Activated CD4-positive, alpha-beta memory T cell treated with anti-CD3 and anti-CD28 coated beads, Interleukin-2, amount 10 ng/mL, durations not matched to agents 7 days and 5 days (primary cell): ENCODE data around the gene ARHGEF37. TPM values are rescaled to one million over a fixed set of nuclear protein-coding genes. Genes with fewer than 3 reads are reported as not detected.

Source experiments
- CTCF ChIA-PET: fragments of 350-600 bp; sonication (Branson Sonifier 250); formaldehyde crosslinking; loops from one replicate; lab custom pipeline; 2021; ENCODE audit warnings: antibody characterized with exemption, inconsistent platforms; lab: Charles Lee
- POLR2A ChIA-PET: fragments of 350-600 bp; sonication (Branson Sonifier 250); formaldehyde crosslinking; loops from one replicate; lab custom pipeline; 2021; ENCODE audit warnings: antibody characterized with exemption; lab: Charles Lee
- DNase-seq: peaks from one replicate; pipeline ENCODE4 v3.0.0-alpha.2; 2020
- H3K27ac Mint-ChIP-seq: one replicate; pipeline ENCODE4 v1.8.0; 2021; ENCODE audit warnings: mild to moderate bottlenecking, mixed read lengths
- H3K27me3 Mint-ChIP-seq: one replicate; pipeline ENCODE4 v1.8.0; 2021; ENCODE audit warnings: mixed read lengths
- H3K36me3 Mint-ChIP-seq: one replicate; pipeline ENCODE4 v1.8.0; 2021; ENCODE audit warnings: low read depth, mixed read lengths
- H3K4me1 Mint-ChIP-seq: one replicate; pipeline ENCODE4 v1.8.0; 2021; ENCODE audit warnings: mixed read lengths
- H3K4me3 Mint-ChIP-seq: one replicate; pipeline ENCODE4 v1.8.0; 2021; ENCODE audit warnings: mild to moderate bottlenecking, mixed read lengths
- H3K9me3 Mint-ChIP-seq: one replicate; pipeline ENCODE4 v1.8.0; 2021; ENCODE audit warnings: mixed read lengths
- total RNA-seq, 2 experiments: library from RNA; stranded (reverse); gene quantifications; one replicate each; pipeline ENCODE4 v1.2.3, GENCODE V29; 2021

Gene ARHGEF37
- total RNA-seq, 2 experiments from 2014 or later: 0.88 to 1.1 TPM

- Mint-ChIP-seq H3K27ac (no peak overlapping the region), H3K27me3 (no peaks in the 10 kb centered on the region), H3K4me3 (no peak overlapping the region), H3K9me3 (no peaks in the 10 kb centered on the region), H3K36me3 (no peaks in the 10 kb centered on the region), H3K4me1 (peaks cover 22% of the 10 kb centered on the region)
- CTCF ChIA-PET: interaction anchor here (0.8 to 2.0 kb wide), 7 partner anchors 10 to 231 kb away, joined by 3 to 5 read pairs (median 3); no protein-coding TSS in a partner anchor
- DNase-seq: no peak
- POLR2A ChIA-PET: interaction anchor here (1.5 kb wide), 1 partner anchor 11 kb away, joined by 3 read pairs; no protein-coding TSS in a partner anchor
These were observed 40.3 kb downstream of the ARHGEF37 start for GRCh38 chr5:149621415-149622098.

GRCh38 chr5:149622466-149622865, 41.2 kb downstream of the ARHGEF37 start:
- no peak for DNase-seq
- Mint-ChIP-seq H3K36me3 (no peaks in the 10 kb centered on the region), H3K9me3 (no peaks in the 10 kb centered on the region), H3K27me3 (no peaks in the 10 kb centered on the region), H3K4me3 (no peak overlapping the region), H3K4me1 (peaks cover 13% of the 10 kb centered on the region), H3K27ac (no peak overlapping the region)
- CTCF ChIA-PET: interaction anchor here (1.1 to 2.0 kb wide), 4 partner anchors 14 to 265 kb away, joined by 3 to 5 read pairs (median 4); partner anchors contain the start of gene PCYOX1L
- POLR2A ChIA-PET: interaction anchor here (1.3 to 1.5 kb wide), 2 partner anchors 10 to 26 kb away, joined by 3 read pairs; no protein-coding TSS in a partner anchor

- Mint-ChIP-seq H3K27me3 (no peaks in the 10 kb centered on the region), H3K4me1 (peaks cover 6% of the 10 kb centered on the region), H3K36me3 (no peaks in the 10 kb centered on the region), H3K4me3 (no peak overlapping the region), H3K27ac (no peak overlapping the region), H3K9me3 (no peaks in the 10 kb centered on the region)
- CTCF ChIA-PET: interaction anchor here (0.6 kb wide), 1 partner anchor 66 kb away, joined by 3 read pairs; no protein-coding TSS in a partner anchor
- POLR2A ChIA-PET: no interaction called here
- no peak for DNase-seq
These were observed 42.2 kb downstream of the ARHGEF37 start for GRCh38 chr5:149623473-149623872.

- Mint-ChIP-seq H3K27ac (no peak overlapping the region), H3K9me3 (no peaks in the 10 kb centered on the region), H3K4me3 (no peak overlapping the region), H3K27me3 (no peaks in the 10 kb centered on the region), H3K36me3 (no peaks in the 10 kb centered on the region), H3K4me1 (peaks cover 7% of the 10 kb centered on the region)
- CTCF ChIA-PET: no interaction called here
- DNase-seq: no peak
- POLR2A ChIA-PET: no interaction called here
These were observed 45.8 kb downstream of the ARHGEF37 start for GRCh38 chr5:149627070-149627469.

GRCh38 chr5:149628221-149628620, 46.9 kb downstream of the ARHGEF37 start:
- Mint-ChIP-seq H3K27me3 (no peaks in the 10 kb centered on the region), H3K27ac (no peak overlapping the region), H3K9me3 (no peaks in the 10 kb centered on the region), H3K4me3 (no peak overlapping the region), H3K36me3 (no peaks in the 10 kb centered on the region), H3K4me1 (peaks cover 16% of the 10 kb centered on the region)
- CTCF ChIA-PET: no interaction called here
- POLR2A ChIA-PET: no interaction called here
- DNase-seq: no peak

- no peaks in the 10 kb centered on the region for H3K9me3 Mint-ChIP-seq
- H3K4me3 Mint-ChIP-seq: no peak overlapping the region
- CTCF ChIA-PET: no interaction called here
- POLR2A ChIA-PET: no interaction called here
- H3K27ac Mint-ChIP-seq: no peak overlapping the region
- no peaks in the 10 kb centered on the region for H3K27me3 Mint-ChIP-seq
- no peaks in the 10 kb centered on the region for H3K36me3 Mint-ChIP-seq
- no peak for DNase-seq
- H3K4me1 Mint-ChIP-seq: peaks cover 19% of the 10 kb centered on the region
These were observed 47.6 kb downstream of the ARHGEF37 start for GRCh38 chr5:149628846-149629388.

GRCh38 chr5:149629421-149629820, 48.1 kb downstream of the ARHGEF37 start:
- ChIA-PET CTCF (no interaction called here), POLR2A (no interaction called here)
- no peaks in the 10 kb centered on the region for H3K36me3 Mint-ChIP-seq
- H3K27me3 Mint-ChIP-seq: no peaks in the 10 kb centered on the region
- DNase-seq: no peak
- H3K9me3 Mint-ChIP-seq: no peaks in the 10 kb centered on the region
- no peak overlapping the region for H3K4me3 Mint-ChIP-seq
- H3K27ac Mint-ChIP-seq: no peak overlapping the region
- peaks cover 19% of the 10 kb centered on the region for H3K4me1 Mint-ChIP-seq

- no peak for DNase-seq
- no peaks in the 10 kb centered on the region for H3K36me3 Mint-ChIP-seq
- no peaks in the 10 kb centered on the region for H3K9me3 Mint-ChIP-seq
- H3K27ac Mint-ChIP-seq: no peak overlapping the region
- no peak overlapping the region for H3K4me3 Mint-ChIP-seq
- CTCF ChIA-PET: no interaction called here
- POLR2A ChIA-PET: no interaction called here
- no peaks in the 10 kb centered on the region for H3K27me3 Mint-ChIP-seq
- peaks cover 19% of the 10 kb centered on the region for H3K4me1 Mint-ChIP-seq
These were observed 49.0 kb downstream of the ARHGEF37 start for GRCh38 chr5:149630337-149630736.

- H3K9me3 Mint-ChIP-seq: no peaks in the 10 kb centered on the region
These were observed 50.2 kb downstream of the ARHGEF37 start for GRCh38 chr5:149631506-149631905.

GRCh38 chr5:149632311-149633251, 51.3 kb downstream of the ARHGEF37 start:
- Mint-ChIP-seq H3K27ac (no peak overlapping the region), H3K36me3 (no peaks in the 10 kb centered on the region), H3K9me3 (no peaks in the 10 kb centered on the region), H3K27me3 (no peaks in the 10 kb centered on the region), H3K4me3 (no peak overlapping the region), H3K4me1 (peaks cover 19% of the 10 kb centered on the region)
- CTCF ChIA-PET: interaction anchor here (1.0 to 2.2 kb wide), 4 partner anchors 11 to 201 kb away, joined by 3 to 9 read pairs (median 3); no protein-coding TSS in a partner anchor
- POLR2A ChIA-PET: interaction anchor here (1.0 kb wide), 1 partner anchor 10 kb away, joined by 3 read pairs; no protein-coding TSS in a partner anchor
- no peak for DNase-seq

More at GRCh38 chr5:149631506-149631905, 50.2 kb downstream of the ARHGEF37 start:
- ChIA-PET POLR2A (no interaction called here), CTCF (no interaction called here)
- DNase-seq: no peak
- H3K4me1 Mint-ChIP-seq: peaks cover 19% of the 10 kb centered on the region
- no peaks in the 10 kb centered on the region for H3K36me3 Mint-ChIP-seq
- H3K4me3 Mint-ChIP-seq: no peak overlapping the region
- H3K27me3 Mint-ChIP-seq: no peaks in the 10 kb centered on the region
- no peak overlapping the region for H3K27ac Mint-ChIP-seq

- POLR2A ChIA-PET: no interaction called here
- no peak for DNase-seq
- H3K27me3 Mint-ChIP-seq: no peaks in the 10 kb centered on the region
- H3K4me1 Mint-ChIP-seq: peaks cover 19% of the 10 kb centered on the region
- H3K9me3 Mint-ChIP-seq: no peaks in the 10 kb centered on the region
- H3K36me3 Mint-ChIP-seq: no peaks in the 10 kb centered on the region
- no peak overlapping the region for H3K4me3 Mint-ChIP-seq
- CTCF ChIA-PET: interaction anchor here (1.3 to 2.2 kb wide), 4 partner anchors 16 to 357 kb away, joined by 3 to 9 read pairs (median 6); no protein-coding TSS in a partner anchor
- no peak overlapping the region for H3K27ac Mint-ChIP-seq
These were observed 52.4 kb downstream of the ARHGEF37 start for GRCh38 chr5:149633476-149634350.

GRCh38 chr5:149635394-149635793, 54.1 kb downstream of the ARHGEF37 start:
- Mint-ChIP-seq H3K4me1 (peaks cover 19% of the 10 kb centered on the region), H3K36me3 (no peaks in the 10 kb centered on the region), H3K27me3 (no peaks in the 10 kb centered on the region), H3K9me3 (no peaks in the 10 kb centered on the region), H3K4me3 (no peak overlapping the region), H3K27ac (no peak overlapping the region)
- CTCF ChIA-PET: interaction anchor here (1.4 to 2.0 kb wide), 2 partner anchors 13 to 193 kb away, joined by 4 to 9 read pairs; no protein-coding TSS in a partner anchor
- POLR2A ChIA-PET: no interaction called here
- no peak for DNase-seq
